Measurements from ENCODE around the gene EPHA3. TPM values are rescaled to one million over a fixed set of nuclear protein-coding genes. Genes with fewer than 3 reads are reported as not detected.

The EPHA3 gene
- total RNA-seq, 2 donors from 2014 or later = 0.15 to 0.18 TPM

DNA sequence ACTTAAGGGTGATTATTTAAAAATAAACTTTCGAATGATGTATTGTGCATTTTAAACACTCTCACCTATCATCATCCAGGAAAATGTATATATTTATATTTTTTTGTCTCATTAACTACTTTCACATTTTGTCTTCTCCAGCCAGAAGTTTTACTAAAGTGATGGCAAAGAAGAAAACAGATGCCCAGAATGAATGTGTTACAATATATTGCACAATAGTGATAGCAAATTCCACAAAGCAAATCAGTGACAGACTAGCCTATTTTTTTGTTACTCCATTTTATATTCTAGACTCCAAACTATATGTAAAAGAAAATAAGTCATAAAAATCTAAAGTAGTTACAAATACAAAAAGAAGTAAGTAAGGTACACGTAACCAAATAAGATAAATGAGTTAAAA, 414.7 kb downstream of the EPHA3 start:
- Histone ChIP-seq H3K9me3 (ENCODE audit: control insufficient read depth, low read length) (no peaks in the 10 kb centered on the region), H3K36me3 (ENCODE audit: control insufficient read depth, insufficient read depth, low read length) (no peaks in the 10 kb centered on the region), H3K9ac (ENCODE audit: extremely low read depth, low read length, poor library complexity, severe bottlenecking) (no peak overlapping the region), H3K27me3 (ENCODE audit: control insufficient read depth, insufficient read depth, low read length, poor library complexity, severe bottlenecking) (no peaks in the 10 kb centered on the region), H3K27ac (ENCODE audit: low read depth, low read length) (no peak overlapping the region), H3K4me3 (ENCODE audit: low read length) (no peak overlapping the region), H3K4me1 (ENCODE audit: control insufficient read depth, insufficient read depth, low read length) (no peaks in the 10 kb centered on the region)
- WGBS, 2 experiments (ENCODE audit: insufficient coverage in 1 of 2, insufficient read length in 1 of 2) = no CpG with 5 or more reads among the region's 2 CpGs
- DNase-seq = no peak
- no peak overlapping the region for H3K27ac Mint-ChIP-seq
- no peaks in the 10 kb centered on the region for H3K27me3 Mint-ChIP-seq (ENCODE audit: insufficient read depth)
- peaks cover 5% of the 10 kb centered on the region for H3K4me1 Mint-ChIP-seq
- TF ChIP-seq, protein P1, sequence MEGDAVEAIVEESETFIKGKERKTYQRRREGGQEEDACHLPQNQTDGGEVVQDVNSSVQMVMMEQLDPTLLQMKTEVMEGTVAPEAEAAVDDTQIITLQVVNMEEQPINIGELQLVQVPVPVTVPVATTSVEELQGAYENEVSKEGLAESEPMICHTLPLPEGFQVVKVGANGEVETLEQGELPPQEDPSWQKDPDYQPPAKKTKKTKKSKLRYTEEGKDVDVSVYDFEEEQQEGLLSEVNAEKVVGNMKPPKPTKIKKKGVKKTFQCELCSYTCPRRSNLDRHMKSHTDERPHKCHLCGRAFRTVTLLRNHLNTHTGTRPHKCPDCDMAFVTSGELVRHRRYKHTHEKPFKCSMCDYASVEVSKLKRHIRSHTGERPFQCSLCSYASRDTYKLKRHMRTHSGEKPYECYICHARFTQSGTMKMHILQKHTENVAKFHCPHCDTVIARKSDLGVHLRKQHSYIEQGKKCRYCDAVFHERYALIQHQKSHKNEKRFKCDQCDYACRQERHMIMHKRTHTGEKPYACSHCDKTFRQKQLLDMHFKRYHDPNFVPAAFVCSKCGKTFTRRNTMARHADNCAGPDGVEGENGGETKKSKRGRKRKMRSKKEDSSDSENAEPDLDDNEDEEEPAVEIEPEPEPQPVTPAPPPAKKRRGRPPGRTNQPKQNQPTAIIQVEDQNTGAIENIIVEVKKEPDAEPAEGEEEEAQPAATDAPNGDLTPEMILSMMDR (conservative IDR thresholded peaks at IDR 0.05) = no peak
- H3K4me3 Mint-ChIP-seq = no peak overlapping the region
- H3K9me3 Mint-ChIP-seq = no peaks in the 10 kb centered on the region
- no peaks in the 10 kb centered on the region for H3K36me3 Mint-ChIP-seq (ENCODE audit: low read depth)

DNA sequence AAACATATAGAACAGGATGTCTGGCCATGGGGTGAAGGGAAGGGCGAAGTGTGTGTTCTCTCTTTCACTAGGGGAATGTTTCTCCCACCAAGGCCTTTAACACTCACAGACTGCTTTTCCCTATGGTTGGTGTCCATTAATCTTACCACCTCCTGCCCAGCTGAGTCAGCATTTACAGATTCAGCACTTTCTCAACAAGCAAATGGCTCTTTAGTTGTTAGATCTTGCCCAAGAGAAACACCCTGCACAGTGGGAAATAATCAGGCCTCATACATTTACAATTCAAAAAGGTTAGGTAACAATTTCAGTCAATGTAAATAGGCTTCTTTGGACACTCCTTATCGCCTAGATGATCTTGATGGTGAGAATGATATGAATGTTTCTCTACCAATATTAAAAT, 418.2 kb downstream of the EPHA3 start:
- 100% methylated on average over 1 of the region's 2 CpGs; no CpG with 5 or more reads in 1 of the 2 experiments for WGBS, 2 experiments (ENCODE audit: insufficient coverage in 1 of 2, insufficient read length in 1 of 2)
- Histone ChIP-seq H3K4me3 (ENCODE audit: low read length) (no peak overlapping the region), H3K9ac (ENCODE audit: extremely low read depth, low read length, poor library complexity, severe bottlenecking) (no peak overlapping the region), H3K9me3 (ENCODE audit: control insufficient read depth, low read length) (no peaks in the 10 kb centered on the region), H3K27ac (ENCODE audit: low read depth, low read length) (no peak overlapping the region), H3K27me3 (ENCODE audit: control insufficient read depth, insufficient read depth, low read length, poor library complexity, severe bottlenecking) (no peaks in the 10 kb centered on the region), H3K4me1 (ENCODE audit: control insufficient read depth, insufficient read depth, low read length) (no peaks in the 10 kb centered on the region), H3K36me3 (ENCODE audit: control insufficient read depth, insufficient read depth, low read length) (no peaks in the 10 kb centered on the region)
- no peaks in the 10 kb centered on the region for H3K9me3 Mint-ChIP-seq
- H3K4me3 Mint-ChIP-seq = no peak overlapping the region
- no peaks in the 10 kb centered on the region for H3K27me3 Mint-ChIP-seq (ENCODE audit: insufficient read depth)
- H3K4me1 Mint-ChIP-seq = peaks cover 21% of the 10 kb centered on the region
- no peak for DNase-seq
- TF ChIP-seq, protein P1 (conservative IDR thresholded peaks at IDR 0.05) = no peak
- no peak overlapping the region for H3K27ac Mint-ChIP-seq
- no peaks in the 10 kb centered on the region for H3K36me3 Mint-ChIP-seq (ENCODE audit: low read depth)

DNA sequence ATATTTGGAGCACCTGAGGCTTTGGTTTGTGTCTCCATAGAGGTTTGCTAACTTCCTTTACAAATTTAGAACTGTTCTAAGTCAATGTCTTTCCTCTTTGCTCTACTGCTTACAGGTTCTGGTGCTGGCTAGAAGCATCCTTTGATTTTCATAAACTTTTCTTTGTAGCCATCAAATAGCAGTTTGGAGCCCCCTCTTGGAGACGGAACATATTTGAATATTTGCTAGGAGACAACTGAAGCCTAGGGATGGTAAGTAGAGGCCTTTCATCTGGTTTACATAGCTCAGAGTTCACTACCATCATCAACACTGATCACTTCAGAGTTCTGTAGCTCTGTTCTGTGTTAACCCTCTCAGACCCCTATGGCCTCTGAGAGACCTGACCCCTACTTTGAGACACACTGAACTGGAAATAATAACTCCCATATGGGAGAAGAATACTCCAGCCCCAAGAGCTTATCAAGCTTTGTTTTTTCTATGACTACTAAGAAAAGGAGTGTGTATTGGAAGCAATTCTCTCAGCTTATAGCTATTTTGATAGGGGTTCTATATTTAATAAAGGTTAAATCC, 420.4 kb downstream of the EPHA3 start:
- H3K27ac ChIP-seq (ENCODE audit: low read depth, low read length) = peak overlapping the region; percentile 16
- H3K4me3 Mint-ChIP-seq = no peak overlapping the region
- no peaks in the 10 kb centered on the region for H3K36me3 ChIP-seq (ENCODE audit: control insufficient read depth, insufficient read depth, low read length)
- H3K9me3 Mint-ChIP-seq = no peaks in the 10 kb centered on the region
- H3K27me3 Mint-ChIP-seq (ENCODE audit: insufficient read depth) = no peaks in the 10 kb centered on the region
- H3K4me1 ChIP-seq (ENCODE audit: control insufficient read depth, insufficient read depth, low read length) = no peaks in the 10 kb centered on the region
- H3K4me3 ChIP-seq (ENCODE audit: low read length) = no peak overlapping the region
- DNase-seq = no peak
- H3K9me3 ChIP-seq (ENCODE audit: control insufficient read depth, low read length) = no peaks in the 10 kb centered on the region
- H3K9ac ChIP-seq (ENCODE audit: extremely low read depth, low read length, poor library complexity, severe bottlenecking) = no peak overlapping the region
- H3K36me3 Mint-ChIP-seq (ENCODE audit: low read depth) = no peaks in the 10 kb centered on the region
- peaks cover 21% of the 10 kb centered on the region for H3K4me1 Mint-ChIP-seq
- TF ChIP-seq, protein P1 (conservative IDR thresholded peaks at IDR 0.05) = peak; percentile 40
- H3K27ac Mint-ChIP-seq = no peak overlapping the region
- 91% methylated on average over 1 of the region's 1 CpG; no CpG with 5 or more reads in 1 of the 2 experiments for WGBS, 2 experiments (ENCODE audit: insufficient coverage in 1 of 2, insufficient read length in 1 of 2)
- H3K27me3 ChIP-seq (ENCODE audit: control insufficient read depth, insufficient read depth, low read length, poor library complexity, severe bottlenecking) = no peaks in the 10 kb centered on the region
